Measurements from ENCODE around the gene ANKMY1.
"Not testable (repeated sequence)": the region's sequence is repeated elsewhere in the genome, so short reads cannot be mapped to it uniquely, and the experiment has no call there.

The ANKMY1 gene

GRCh38 chr2:240554767-240555493 lies 2.9 kb downstream of the ANKMY1 start:
- no peak for DNase-seq (ENCODE audit: low spot score)

DNA sequence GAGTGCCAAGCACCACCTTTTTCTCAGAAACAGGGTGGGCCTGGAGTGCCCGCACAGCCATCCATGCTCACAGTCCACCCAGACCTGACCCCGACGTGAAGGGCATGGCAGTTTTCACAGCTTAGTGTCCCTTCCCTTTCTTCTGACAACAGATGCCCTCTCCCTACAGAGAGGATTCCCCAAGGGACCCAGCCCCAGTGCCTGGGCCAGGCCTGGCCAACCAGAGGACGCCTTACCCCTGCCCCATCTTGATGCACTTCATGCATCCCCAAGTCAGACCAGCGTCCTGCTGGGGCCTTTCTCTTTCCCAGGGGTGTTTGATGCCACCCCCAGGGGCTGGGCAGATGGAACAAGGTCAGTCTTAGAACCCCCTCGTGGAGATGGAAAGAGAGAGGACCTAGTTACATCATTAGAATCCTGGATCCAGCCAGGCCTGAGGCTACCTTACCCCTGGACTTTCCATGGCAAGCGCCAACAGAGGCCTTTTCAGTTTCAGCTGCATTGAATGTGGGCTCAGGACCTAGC lies 3.8 kb downstream of the ANKMY1 start:
- no peak for DNase-seq (ENCODE audit: low spot score)

DNA sequence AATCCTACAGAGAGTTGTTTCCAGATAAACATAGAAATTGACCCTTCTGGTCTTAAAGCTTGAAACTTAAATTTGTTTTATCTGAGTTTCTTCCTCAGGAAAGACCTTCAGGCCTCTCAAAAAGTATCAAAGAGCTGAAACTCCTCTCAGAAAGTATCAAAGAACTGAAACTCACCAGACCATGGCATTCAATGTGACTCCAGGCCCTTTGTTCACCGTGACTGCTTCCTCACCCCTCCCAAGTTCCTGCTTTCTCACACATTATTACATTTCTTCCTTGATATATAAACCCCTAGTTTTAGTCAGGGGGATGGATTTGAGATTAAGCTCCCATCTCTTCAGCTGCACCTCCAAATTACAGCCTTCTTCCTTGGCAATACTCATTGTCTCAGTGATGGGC lies 6.0 kb downstream of the ANKMY1 start:
- DNase-seq (ENCODE audit: low spot score): no peak

GRCh38 chr2:240551288-240551687 lies 6.5 kb downstream of the ANKMY1 start:
- DNase-seq (ENCODE audit: low spot score): no peak

DNA sequence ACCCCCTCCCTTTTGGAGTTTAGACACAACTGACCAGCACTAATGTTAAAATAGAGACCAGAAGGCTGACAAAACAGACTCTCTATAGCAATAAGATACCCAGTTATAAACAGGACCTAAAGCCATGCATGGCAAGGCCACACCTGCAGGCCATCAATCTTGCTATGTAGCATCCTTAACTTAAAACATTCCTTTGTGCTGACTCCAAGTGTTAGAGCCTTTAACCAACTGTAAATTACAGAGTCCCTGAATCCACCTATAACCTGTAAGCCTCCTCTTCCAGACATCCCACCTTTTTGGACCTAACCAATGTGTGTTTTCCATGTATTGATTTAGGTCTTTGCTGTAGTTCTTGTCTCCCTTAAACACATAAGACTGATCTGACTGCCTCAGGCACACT lies 17.9 kb downstream of the ANKMY1 start:
- DNase-seq (ENCODE audit: low spot score): no peak

- not testable (repeated sequence) for DNase-seq (ENCODE audit: low spot score)
Observed at GRCh38 chr2:240539101-240539500, 18.7 kb downstream of the ANKMY1 start.

DNA sequence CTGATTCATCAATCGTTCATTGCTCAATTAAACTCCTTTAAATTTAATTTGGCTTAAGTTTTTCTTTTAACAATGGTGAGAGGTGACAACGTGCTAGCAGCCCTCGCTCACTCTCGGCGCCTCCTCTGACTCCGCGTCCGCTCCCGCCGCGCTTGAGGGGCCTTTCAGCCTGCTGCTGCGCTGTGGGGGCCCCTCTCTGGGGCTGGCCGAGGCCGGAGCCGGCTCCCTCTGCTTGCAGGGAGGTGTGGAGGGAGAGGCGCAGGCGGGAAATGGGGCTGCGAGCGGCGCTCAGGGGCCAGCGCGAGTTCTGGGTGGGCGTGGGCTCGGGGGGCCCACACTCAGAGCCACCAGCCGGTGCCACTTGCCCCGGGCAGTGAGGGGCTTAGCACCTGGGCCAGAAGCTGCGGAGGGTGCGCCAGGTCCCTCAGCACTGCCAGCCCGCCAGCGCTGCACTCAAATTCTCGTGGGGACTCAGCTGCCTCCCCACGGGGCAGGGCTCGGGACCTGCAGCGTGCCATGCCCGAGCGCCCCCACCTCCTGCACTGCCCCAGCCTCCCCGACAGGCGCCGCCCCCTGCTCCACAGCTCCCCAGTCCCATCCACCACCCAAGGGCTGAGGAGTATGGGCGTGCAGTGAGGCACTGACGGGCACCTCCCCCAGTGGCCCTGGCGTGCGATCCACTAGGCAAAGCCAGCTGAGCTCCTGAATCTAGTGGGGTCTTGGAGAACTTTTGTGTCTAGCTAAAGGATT lies 19.6 kb downstream of the ANKMY1 start:
- DNase-seq (ENCODE audit: low spot score): no peak

GRCh38 chr2:240532031-240532775 lies 25.6 kb downstream of the ANKMY1 start:
- DNase-seq (ENCODE audit: low spot score): no peak

DNA sequence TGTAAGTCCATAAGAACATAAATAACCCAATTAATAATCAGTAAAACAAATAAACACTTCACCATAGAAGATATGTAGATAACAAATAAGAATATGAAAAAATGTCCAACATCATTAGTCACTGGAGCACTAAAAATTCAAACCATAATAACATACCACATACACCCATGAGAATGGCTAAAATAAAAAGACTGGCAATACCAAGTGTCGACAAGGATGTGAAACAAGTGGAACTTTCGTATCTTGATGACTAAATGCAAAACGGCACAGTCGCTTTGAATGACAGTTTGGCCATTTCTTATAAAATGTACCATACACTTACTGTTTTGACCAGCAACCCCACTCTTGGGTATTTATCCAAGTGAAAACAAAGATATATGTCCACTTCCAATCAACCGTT lies 26.8 kb downstream of the ANKMY1 start:
- no peak for DNase-seq (ENCODE audit: low spot score)

GRCh38 chr2:240530181-240530580 lies 27.6 kb downstream of the ANKMY1 start:
- DNase-seq (ENCODE audit: low spot score): no peak

DNA sequence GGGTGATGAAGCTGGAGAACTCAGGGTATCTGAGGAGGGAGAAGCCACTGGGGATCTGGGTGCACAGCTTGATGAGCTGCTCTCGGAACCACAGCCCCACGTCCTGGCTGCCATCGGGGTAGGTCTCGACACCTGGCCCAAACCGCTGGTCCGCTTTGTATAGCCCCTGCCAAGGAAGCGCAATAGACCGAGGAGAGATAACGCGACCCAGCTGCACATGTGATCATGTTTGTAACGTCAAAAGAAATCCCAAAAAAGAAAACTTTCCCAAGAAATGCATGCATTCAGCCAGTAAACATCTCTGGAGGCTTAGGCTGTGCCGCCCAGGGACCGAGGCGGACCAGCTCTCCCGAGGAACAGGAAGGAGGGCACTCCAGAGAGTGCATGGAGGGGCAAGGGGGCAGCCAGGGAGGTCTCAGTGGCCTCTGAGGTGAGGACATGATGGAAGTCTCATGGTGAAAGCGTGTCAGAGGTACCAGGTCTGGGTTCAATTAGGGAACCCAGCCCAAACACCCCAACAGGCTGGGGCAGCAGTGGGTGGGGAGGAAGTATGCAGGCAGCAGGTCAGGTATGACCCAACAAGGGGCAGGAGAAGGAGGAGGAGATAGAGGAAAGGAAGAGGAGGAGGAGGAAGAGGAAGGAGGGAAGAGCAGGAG lies 28.3 kb downstream of the ANKMY1 start:
- no peak for DNase-seq (ENCODE audit: low spot score)

DNA sequence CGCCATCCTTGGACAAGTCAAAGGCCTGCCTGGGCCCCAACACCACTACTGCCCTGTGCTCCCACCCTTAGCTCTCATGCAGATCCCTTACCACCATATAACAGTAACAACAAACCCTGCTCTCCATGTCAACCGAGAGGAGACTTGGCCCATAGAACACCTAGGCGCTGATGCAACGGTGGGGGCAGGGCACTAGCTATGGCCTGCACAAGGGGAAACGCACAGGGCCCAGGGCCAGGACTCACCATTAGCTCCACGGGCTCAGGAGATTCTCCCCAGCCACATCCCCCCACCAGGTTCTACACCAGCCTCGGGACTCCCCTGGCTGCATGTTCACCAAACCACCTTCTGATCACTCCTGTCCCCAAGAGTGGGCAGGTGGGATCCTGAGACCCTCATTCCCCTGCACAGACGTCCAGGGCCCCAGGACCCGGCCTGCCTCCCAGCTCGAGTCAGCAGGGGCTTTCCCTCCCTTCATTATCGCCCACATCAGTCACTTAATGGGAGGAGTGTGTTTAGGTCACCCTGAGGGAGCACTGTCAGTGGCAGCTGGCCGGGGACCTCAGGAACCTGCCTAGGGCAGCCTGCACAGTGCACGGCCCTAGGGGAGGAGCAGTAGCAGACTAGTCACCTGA lies 29.3 kb downstream of the ANKMY1 start:
- no peak for DNase-seq (ENCODE audit: low spot score)

DNA sequence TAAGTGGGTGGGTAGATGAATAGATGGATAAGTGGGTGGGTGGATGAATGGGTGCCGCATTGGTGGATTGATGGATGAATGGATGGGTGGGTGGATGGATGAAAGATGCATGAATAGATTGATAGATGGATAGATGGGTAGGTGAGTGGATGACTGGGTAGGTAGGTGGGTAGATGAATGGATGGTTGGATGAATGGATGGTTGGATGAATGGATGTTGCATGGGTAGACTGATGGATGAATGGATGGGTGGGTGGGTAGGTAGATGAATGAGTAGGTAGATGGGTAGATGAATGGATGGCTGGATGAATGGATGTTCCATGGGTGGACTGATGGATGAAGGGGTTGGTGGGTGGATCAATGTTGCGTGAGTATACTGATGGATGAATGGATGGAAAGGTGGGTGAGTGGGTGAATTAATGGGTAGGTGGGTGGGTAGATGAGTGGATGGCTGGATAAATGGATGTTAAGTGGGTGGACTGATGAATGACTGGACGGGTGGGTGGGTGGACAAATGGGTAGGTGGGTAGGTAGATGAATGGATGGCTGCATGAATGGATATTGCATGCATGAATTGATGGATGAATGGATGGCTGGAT lies 30.5 kb downstream of the ANKMY1 start:
- DNase-seq (ENCODE audit: low spot score): no peak

DNA sequence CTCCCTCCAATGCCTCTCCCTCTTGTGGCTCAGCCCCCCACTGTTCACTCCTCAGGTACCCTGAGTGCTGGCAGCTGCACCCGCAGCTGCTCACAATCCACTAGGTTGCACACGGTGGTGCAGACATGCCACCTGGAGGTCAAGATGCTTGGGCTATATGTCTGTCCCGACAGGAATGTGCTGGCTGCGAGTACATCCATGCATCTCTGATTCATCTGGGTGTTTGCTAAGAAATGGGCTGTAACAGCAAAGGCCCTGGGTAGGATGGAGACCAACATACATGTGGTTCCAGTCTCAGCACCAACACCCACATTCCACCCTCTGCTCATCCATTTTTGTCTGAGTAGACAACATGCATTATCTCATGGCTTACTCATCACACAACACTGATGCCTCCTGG lies 31.3 kb downstream of the ANKMY1 start:
- DNase-seq (ENCODE audit: low spot score): no peak

- no peak for DNase-seq (ENCODE audit: low spot score)
Observed at GRCh38 chr2:240525802-240526201, 32.0 kb downstream of the ANKMY1 start.

- no peak for DNase-seq (ENCODE audit: low spot score)
Observed at GRCh38 chr2:240524963-240525718, 32.6 kb downstream of the ANKMY1 start.

DNA sequence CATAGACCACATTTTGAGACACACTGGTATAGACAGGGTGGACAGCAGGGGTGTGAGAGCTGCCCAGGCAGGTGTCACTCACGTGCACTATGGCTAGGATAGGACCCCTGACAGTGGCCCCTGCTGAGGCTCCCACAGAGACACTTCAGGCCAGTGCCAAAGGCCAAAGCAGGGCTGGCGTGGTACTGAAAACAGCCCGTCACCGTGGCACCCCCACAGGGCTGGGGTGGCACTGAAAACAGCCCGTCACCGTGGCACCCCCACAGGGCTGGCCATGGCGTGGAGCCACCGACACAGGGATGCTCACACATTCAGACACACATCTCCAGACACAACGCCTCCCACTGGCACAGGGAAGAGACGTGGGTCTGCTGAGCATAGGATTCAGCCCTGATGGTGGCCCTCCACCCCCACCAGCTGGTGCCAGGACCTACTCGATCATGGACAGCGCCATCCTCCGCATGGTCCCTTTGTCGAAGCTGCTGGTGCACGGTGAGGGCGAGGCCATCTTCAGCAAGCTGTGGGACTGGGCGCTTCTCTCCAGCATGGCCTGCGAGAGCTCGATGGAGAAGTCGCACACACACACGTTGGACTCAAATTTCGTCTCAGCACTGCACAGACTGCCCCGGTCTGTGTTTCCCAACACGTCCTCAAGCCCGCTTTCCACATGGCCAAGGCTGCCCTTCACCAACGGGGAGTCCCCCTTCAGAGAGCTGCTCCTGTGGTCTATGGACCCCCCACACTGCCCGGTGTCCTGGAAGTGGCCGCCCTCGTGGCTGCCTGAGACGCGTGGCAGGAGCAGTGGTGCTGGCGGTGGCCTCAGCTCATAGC lies 34.1 kb downstream of the ANKMY1 start:
- no peak for DNase-seq (ENCODE audit: low spot score)

DNA sequence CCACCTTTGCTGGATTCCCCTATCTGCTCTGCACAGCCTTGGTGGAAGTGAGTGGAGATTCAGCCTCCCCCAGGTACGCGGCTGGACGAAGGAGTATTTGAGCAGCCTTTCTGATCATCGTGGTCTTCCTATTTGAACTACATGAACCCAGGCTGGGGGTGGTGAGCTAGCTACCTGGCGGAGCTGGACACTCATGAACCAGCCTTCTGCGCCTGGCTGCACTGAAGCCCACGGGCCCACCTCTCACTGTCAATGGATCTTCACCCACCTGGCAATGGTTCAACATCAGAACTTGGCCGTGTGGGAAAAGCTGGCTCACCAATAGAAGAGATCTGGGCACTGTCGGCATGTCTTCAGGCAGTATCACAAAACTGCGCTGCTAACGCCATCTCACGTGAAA lies 35.4 kb downstream of the ANKMY1 start:
- no peak for DNase-seq (ENCODE audit: low spot score)

DNA sequence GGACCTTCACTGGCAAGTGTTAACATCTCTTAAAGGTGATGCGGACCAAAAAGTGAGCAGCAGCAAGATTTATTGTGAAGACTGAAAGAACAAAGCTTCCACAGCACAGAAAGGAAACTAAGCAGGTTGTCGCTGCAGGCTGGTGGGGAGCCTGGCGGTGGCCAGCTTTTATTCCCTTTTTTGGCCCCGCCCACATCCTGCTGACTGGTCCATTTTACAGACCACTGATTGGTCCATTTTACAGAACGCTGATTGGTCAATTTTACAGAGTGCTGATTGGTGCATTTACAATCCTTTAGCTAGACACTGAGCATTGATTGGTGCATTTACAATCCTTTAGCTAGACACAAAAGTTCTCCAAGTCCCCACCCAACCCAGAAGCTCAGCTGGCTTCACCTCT lies 35.9 kb downstream of the ANKMY1 start:
- peak; percentile 31 for DNase-seq (ENCODE audit: low spot score)

DNA sequence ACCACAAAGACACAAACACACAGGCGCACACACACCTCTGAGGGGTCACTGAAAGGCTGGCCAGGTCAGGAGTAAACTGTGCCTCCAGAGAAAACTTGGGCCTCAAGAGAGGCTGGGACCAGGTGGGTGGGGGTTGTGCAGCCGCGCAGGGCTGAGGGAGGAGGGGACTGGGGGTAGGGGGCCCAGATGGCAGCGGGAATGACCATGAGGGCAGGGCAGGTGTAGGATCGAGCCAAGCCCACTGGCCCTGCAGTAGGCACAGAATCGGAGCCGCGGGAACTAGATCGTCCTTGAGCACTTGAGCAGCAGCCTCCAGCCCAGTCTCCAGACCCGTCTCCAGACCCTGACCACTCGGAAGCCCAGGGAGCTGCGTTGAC lies 36.8 kb downstream of the ANKMY1 start:
- no peak for DNase-seq (ENCODE audit: low spot score)

All from NAMALWA (cell line).